ENCODE data around the gene ITK.

The ITK gene

GRCh38 chr5:157180374-157181264 is at the start of gene ITK:
TSS of gene ITK (plus strand) at chr5:157180840. CDS start at chr5:157180978, 138 bp downstream.
- TF ChIP-seq CTCF (IDR thresholded peaks at IDR 0.05; ENCODE audit: extremely low read depth, insufficient read depth, missing control alignments): no peak
- in situ Hi-C loops (cut with MboI; ENCODE audit: low pct_unique_long_range_greater_than_20kb, low sequenced_read_pairs, unreplicated experiment): no loop called here
- no peak for DNase-seq (ENCODE audit: low spot score)

GRCh38 chr5:157130925-157131324 is 49.7 kb upstream of the ITK start:
- no peak for DNase-seq (ENCODE audit: low spot score)
- no peak for TF ChIP-seq CTCF (IDR thresholded peaks at IDR 0.05; ENCODE audit: extremely low read depth, insufficient read depth, missing control alignments)
- in situ Hi-C loops (cut with MboI; ENCODE audit: low pct_unique_long_range_greater_than_20kb, low sequenced_read_pairs, unreplicated experiment): loop anchor here (25.0 kb wide), 2 partner anchors 294 to 1194 kb away; no protein-coding TSS in a partner anchor

GRCh38 chr5:157132281-157132612 is 48.4 kb upstream of the ITK start:
- no peak for DNase-seq (ENCODE audit: low spot score)
- in situ Hi-C loops (cut with MboI; ENCODE audit: low pct_unique_long_range_greater_than_20kb, low sequenced_read_pairs, unreplicated experiment): loop anchor here (25.0 kb wide), 2 partner anchors 295 to 1195 kb away; no protein-coding TSS in a partner anchor
- no peak for TF ChIP-seq CTCF (IDR thresholded peaks at IDR 0.05; ENCODE audit: extremely low read depth, insufficient read depth, missing control alignments)

GRCh38 chr5:157137691-157138090 is 42.9 kb upstream of the ITK start:
- in situ Hi-C loops (cut with MboI; ENCODE audit: low pct_unique_long_range_greater_than_20kb, low sequenced_read_pairs, unreplicated experiment): loop anchor here (25.0 kb wide), 2 partner anchors 300 to 1200 kb away; no protein-coding TSS in a partner anchor
- DNase-seq (ENCODE audit: low spot score): no peak
- no peak for TF ChIP-seq CTCF (IDR thresholded peaks at IDR 0.05; ENCODE audit: extremely low read depth, insufficient read depth, missing control alignments)

- in situ Hi-C loops (cut with MboI; ENCODE audit: low pct_unique_long_range_greater_than_20kb, low sequenced_read_pairs, unreplicated experiment): loop anchor here (10.0 to 25.0 kb wide), 3 partner anchors 172 to 1205 kb away; no protein-coding TSS in a partner anchor
- TF ChIP-seq CTCF (IDR thresholded peaks at IDR 0.05; ENCODE audit: extremely low read depth, insufficient read depth, missing control alignments): no peak
- DNase-seq (ENCODE audit: low spot score): peak; percentile 95
These were observed 38.1 kb upstream of the ITK start, which contains the start of gene MED7 for GRCh38 chr5:157142317-157143126. TSS of gene MED7 (minus strand) at chr5:157142865. CDS start at chr5:157139431, 3,434 bp downstream.
